GM12872 (cell line): Measurements from ENCODE around the gene LACRT.
A peak's percentile ranks its signal among the peaks of the same experiment; 100 is the strongest.

Experiments
- CTCF ChIP-seq: IDR thresholded peaks from 3 replicates; pipeline ENCODE4 v1.5.1; 2011; ENCODE audit warnings: low read depth, mild to moderate bottlenecking, low read length, moderate library complexity; ENCODE audit not compliant: insufficient read depth

The LACRT gene

GRCh38 chr12:54622463-54623183 lies 12.1 kb downstream of the LACRT start:
- peak; percentile 27; the same call in 1 of the 3 replicates for TF ChIP-seq CTCF

- TF ChIP-seq CTCF = no peak
These were observed 17.6 kb downstream of the LACRT start for GRCh38 chr12:54616933-54617680.

- TF ChIP-seq CTCF = no peak
These were observed 22.4 kb downstream of the LACRT start for GRCh38 chr12:54612225-54612750.

GRCh38 chr12:54611715-54612149 lies 23.0 kb downstream of the LACRT start:
- no peak for TF ChIP-seq CTCF

- TF ChIP-seq CTCF = no peak
These were observed 25.9 kb downstream of the LACRT start for GRCh38 chr12:54608769-54609168.

GRCh38 chr12:54608156-54608555 lies 26.5 kb downstream of the LACRT start:
- TF ChIP-seq CTCF = no peak

- TF ChIP-seq CTCF = no peak
These were observed 28.1 kb downstream of the LACRT start for GRCh38 chr12:54606556-54606955.
